Measurements from ENCODE around the gene RAX2. TPM values are rescaled to one million over a fixed set of nuclear protein-coding genes. Genes with fewer than 3 reads are reported as not detected.
A peak's percentile ranks its signal among the peaks of the same experiment; 100 is the strongest.

RAX2 gene
- total and polyA plus RNA-seq, 7 experiments from 2014 or later = not detected

DNA sequence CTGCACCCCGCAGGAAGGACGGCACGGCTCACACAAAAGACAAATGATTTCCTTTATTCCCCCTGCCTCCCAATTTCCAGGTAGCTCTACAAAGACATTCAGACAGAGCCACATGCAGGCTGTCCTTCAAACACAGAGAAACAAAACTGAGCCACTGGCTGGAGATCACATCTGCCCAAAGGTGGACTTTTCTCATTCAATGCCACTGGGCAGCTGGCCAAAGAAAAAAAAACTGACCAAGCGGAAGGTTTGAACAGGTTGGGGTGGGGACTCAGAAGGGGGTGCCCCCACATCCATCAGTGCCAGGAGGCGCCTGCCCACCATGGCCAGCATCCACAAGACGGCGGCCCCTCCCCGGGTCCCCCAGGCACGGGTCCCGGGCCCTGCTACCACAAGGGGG is 32.0 kb upstream of the RAX2 start:
- Mint-ChIP-seq H3K36me3 (peaks cover 0 to 1% (median 0%) of the 10 kb centered on the region in 5 donors), H3K27ac (peak overlapping the region in 2 of 9 donors; percentile 39 to 75)
- POLR2A ChIA-PET = interaction anchor here (1.4 kb wide), 1 partner anchor 41 kb away, joined by 3 read pairs; the partner anchor contains the start of gene MRPL54

DNA sequence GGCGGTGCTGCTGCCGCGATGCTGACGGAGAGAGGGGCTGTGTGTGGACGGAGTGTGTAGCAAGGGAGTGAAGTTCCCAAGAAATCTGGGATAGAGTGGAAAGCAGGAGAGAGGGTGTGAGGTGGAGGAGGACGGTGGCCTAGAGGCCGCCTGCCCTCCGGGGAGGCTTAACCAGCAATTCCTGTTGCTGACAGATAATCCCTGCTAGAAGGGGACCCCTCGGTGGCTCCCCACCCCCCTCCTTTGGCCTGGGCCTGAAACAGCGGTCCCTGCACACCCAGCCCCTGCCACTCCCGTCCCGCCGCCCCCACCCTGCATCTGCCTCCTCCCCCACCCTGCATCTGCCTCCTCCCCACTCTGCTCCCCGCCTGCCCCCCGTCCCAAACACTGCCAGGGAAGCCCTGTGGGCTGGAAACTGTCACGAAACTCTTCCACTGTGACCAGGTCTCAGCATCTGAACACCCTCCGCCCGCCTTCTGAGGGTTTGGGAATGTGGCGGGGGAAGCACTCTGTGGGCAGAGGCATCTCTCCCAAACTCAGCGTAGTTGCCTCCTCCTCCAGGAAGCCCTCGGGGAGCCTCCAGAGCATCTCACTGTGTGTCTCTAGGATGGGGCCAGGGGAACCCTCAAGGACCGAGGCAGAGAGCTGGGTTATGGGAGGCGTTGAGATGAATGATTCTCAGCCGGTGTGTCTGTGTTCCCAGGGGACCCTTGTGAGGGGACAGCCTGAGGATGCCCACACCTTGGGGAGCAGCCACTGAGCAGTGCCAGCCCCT is 31.3 kb upstream of the RAX2 start:
- POLR2A ChIA-PET = interaction anchor here (1.4 kb wide), 1 partner anchor 41 kb away, joined by 3 read pairs; the partner anchor contains the start of gene MRPL54
- Mint-ChIP-seq H3K27ac (peak overlapping the region in 3 of 9 donors; percentile 9 to 58 (median 11)), H3K4me3 (no peak overlapping the region), H3K4me1 (peaks cover 14 to 47% (median 33%) of the 10 kb centered on the region in 7 donors), H3K36me3 (peaks cover 0 to 1% (median 0%) of the 10 kb centered on the region in 5 donors), H3K9me3 (peaks cover 0 to 6% (median 0%) of the 10 kb centered on the region in 11 donors), H3K27me3 (peaks cover 0 to 7% (median 0%) of the 10 kb centered on the region in 5 donors)
- no peaks in the 10 kb centered on the region for H3K36me3 ChIP-seq (ENCODE audit: control insufficient read depth in 2 of 3, insufficient read depth in 3 of 3, low read length in 3 of 3)
- no peak for ATAC-seq
- intact Hi-C loops (cut with micrococcal nuclease) = no loop called here
- H3K9me3 ChIP-seq (ENCODE audit: control insufficient read depth in 2 of 3, low read length in 3 of 3) = no peaks in the 10 kb centered on the region
- no peak for DNase-seq
- no peaks in the 10 kb centered on the region for H3K27me3 ChIP-seq (ENCODE audit: control insufficient read depth in 2 of 2, insufficient read depth in 2 of 2, low read length in 2 of 2)
- no peak overlapping the region for H3K4me3 ChIP-seq (ENCODE audit: low read length)
- peaks cover 12 to 25% of the 10 kb centered on the region in 2 donors for H3K4me1 ChIP-seq (ENCODE audit: control insufficient read depth in 2 of 2, insufficient read depth in 2 of 2, low read length in 2 of 2)
- CTCF ChIA-PET = no interaction called here
- no peak overlapping the region for H3K27ac ChIP-seq (ENCODE audit: low read depth, low read length)

More for the DNA sequence above, 32.0 kb upstream of the RAX2 start:
- Mint-ChIP-seq H3K27me3 (peaks cover 0 to 7% (median 0%) of the 10 kb centered on the region in 5 donors), H3K4me3 (no peak overlapping the region), H3K4me1 (peaks cover 12 to 44% (median 30%) of the 10 kb centered on the region in 7 donors), H3K9me3 (peaks cover 0 to 6% (median 0%) of the 10 kb centered on the region in 11 donors)
- Histone ChIP-seq H3K4me1 (ENCODE audit: control insufficient read depth in 2 of 2, insufficient read depth in 2 of 2, low read length in 2 of 2) (peaks cover 12 to 19% of the 10 kb centered on the region in 2 donors), H3K27me3 (ENCODE audit: control insufficient read depth in 2 of 2, insufficient read depth in 2 of 2, low read length in 2 of 2) (no peaks in the 10 kb centered on the region), H3K4me3 (ENCODE audit: low read length) (no peak overlapping the region), H3K36me3 (ENCODE audit: control insufficient read depth in 2 of 3, insufficient read depth in 3 of 3, low read length in 3 of 3) (no peaks in the 10 kb centered on the region), H3K9me3 (ENCODE audit: control insufficient read depth in 2 of 3, low read length in 3 of 3) (no peaks in the 10 kb centered on the region), H3K27ac (ENCODE audit: low read depth, low read length) (no peak overlapping the region)
- DNase-seq (no peak), ATAC-seq (no peak)
- CTCF ChIA-PET = no interaction called here
- intact Hi-C loops (cut with micrococcal nuclease) = no loop called here

DNA sequence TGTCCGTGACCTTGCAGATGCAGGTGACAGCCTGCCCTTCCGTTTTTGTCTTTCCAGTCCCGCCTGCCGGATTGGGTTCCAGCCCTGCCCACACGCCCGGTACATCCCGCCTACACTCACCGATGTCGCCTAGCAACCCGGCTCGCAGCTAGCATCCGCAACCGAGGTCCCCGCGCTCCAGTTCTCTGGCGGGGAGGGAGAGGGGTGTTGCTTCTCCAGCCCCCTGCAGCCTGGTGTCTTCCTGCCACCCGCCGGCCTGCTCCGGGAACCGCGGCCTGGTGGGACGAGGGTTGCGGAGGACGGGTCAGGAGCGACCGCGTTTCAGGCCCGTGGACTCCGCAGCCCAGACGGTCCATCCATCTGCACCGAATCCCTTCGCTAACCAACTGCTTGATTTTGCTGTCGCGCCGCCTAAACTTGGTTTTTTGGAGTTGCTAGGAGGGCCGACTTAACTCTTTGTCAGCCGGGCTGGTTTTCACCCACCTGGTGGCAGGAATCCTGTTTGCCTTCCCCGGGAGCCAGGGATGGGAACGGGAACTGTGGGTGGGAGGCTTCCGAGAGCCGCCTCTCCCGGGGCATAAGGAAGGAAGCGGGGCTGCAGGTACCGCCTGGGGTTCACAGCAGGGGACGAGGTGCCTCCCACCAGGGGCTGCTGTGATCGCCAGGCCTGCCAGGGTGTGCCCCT is 29.5 kb upstream of the RAX2 start:
- no peaks in the 10 kb centered on the region for H3K27me3 ChIP-seq (ENCODE audit: control insufficient read depth in 2 of 2, insufficient read depth in 2 of 2, low read length in 2 of 2)
- peak overlapping the region; percentile 56 to 77 (median 73) for H3K4me3 Mint-ChIP-seq
- H3K4me1 ChIP-seq (ENCODE audit: control insufficient read depth in 2 of 2, insufficient read depth in 2 of 2, low read length in 2 of 2) = peaks cover 12 to 32% of the 10 kb centered on the region in 2 donors
- intact Hi-C loops (cut with micrococcal nuclease) = loop anchor here in 1 of 2 donors (1.0 kb wide), 1 partner anchor 21 kb away; no protein-coding TSS in a partner anchor
- peaks cover 0 to 3% (median 0%) of the 10 kb centered on the region in 3 experiments for H3K9me3 ChIP-seq (ENCODE audit: control insufficient read depth in 2 of 3, low read length in 3 of 3)
- peak overlapping the region; percentile 34 for H3K4me3 ChIP-seq (ENCODE audit: low read length)
- peaks cover 0 to 7% (median 0%) of the 10 kb centered on the region in 5 donors for H3K27me3 Mint-ChIP-seq
- H3K27ac ChIP-seq (ENCODE audit: low read depth, low read length) = no peak overlapping the region
- CTCF ChIA-PET = no interaction called here
- peaks cover 16 to 51% (median 30%) of the 10 kb centered on the region in 7 donors for H3K4me1 Mint-ChIP-seq
- H3K27ac Mint-ChIP-seq = peak overlapping the region in 4 of 9 donors; percentile 17 to 75 (median 42)
- H3K9me3 Mint-ChIP-seq = peaks cover 0 to 8% (median 5%) of the 10 kb centered on the region in 11 donors
- ATAC-seq = peak; percentile 81
- H3K36me3 Mint-ChIP-seq = peaks cover 0 to 9% (median 4%) of the 10 kb centered on the region in 5 donors
- peak in 8 of 9 donors; percentile 42 to 70 (median 56) for DNase-seq
- H3K36me3 ChIP-seq (ENCODE audit: control insufficient read depth in 2 of 3, insufficient read depth in 3 of 3, low read length in 3 of 3) = no peaks in the 10 kb centered on the region
- POLR2A ChIA-PET = no interaction called here

DNA sequence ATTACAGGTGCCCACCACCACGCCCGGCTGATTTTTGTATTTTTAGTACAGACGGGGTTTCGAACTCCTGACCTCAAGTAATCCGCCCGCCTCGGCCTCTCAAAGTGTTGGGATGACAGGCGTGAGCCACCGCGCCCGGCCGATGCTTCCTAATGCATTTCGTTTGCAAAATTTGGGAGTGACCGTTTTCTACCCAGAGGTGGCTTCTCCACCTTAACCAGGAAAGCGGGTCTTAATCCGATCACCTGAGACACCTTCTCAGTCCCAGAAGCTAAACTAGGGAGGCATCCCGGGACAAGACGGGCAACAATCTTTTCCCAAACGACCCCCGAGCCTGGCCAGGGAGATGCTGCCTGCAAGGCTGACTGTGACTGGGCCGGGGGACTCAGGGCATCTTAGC is 29.0 kb upstream of the RAX2 start:
- Mint-ChIP-seq H3K9me3 (peaks cover 0 to 11% (median 6%) of the 10 kb centered on the region in 11 donors), H3K27me3 (peaks cover 0 to 7% (median 0%) of the 10 kb centered on the region in 5 donors), H3K36me3 (peaks cover 0 to 11% (median 5%) of the 10 kb centered on the region in 5 donors), H3K4me1 (peaks cover 16 to 49% (median 29%) of the 10 kb centered on the region in 7 donors), H3K27ac (peak overlapping the region in 2 of 9 donors; percentile 28 to 75), H3K4me3 (peak overlapping the region in 9 of 10 donors; percentile 56 to 77 (median 73))
- Histone ChIP-seq H3K27ac (ENCODE audit: low read depth, low read length) (no peak overlapping the region), H3K4me3 (ENCODE audit: low read length) (peak overlapping the region; percentile 34), H3K9me3 (ENCODE audit: control insufficient read depth in 2 of 3, low read length in 3 of 3) (peaks cover 0 to 3% (median 0%) of the 10 kb centered on the region in 3 experiments), H3K4me1 (ENCODE audit: control insufficient read depth in 2 of 2, insufficient read depth in 2 of 2, low read length in 2 of 2) (peaks cover 12 to 32% of the 10 kb centered on the region in 2 donors), H3K27me3 (ENCODE audit: control insufficient read depth in 2 of 2, insufficient read depth in 2 of 2, low read length in 2 of 2) (no peaks in the 10 kb centered on the region), H3K36me3 (ENCODE audit: control insufficient read depth in 2 of 3, insufficient read depth in 3 of 3, low read length in 3 of 3) (no peaks in the 10 kb centered on the region)
- POLR2A ChIA-PET = no interaction called here
- intact Hi-C loops (cut with micrococcal nuclease) = loop anchor here in 1 of 2 donors (1.0 kb wide), 1 partner anchor 21 kb away; no protein-coding TSS in a partner anchor
- no peak for DNase-seq
- CTCF ChIA-PET = interaction anchor here (0.8 kb wide), 1 partner anchor 14 kb away, joined by 5 read pairs; no protein-coding TSS in a partner anchor
- no peak for ATAC-seq

DNA sequence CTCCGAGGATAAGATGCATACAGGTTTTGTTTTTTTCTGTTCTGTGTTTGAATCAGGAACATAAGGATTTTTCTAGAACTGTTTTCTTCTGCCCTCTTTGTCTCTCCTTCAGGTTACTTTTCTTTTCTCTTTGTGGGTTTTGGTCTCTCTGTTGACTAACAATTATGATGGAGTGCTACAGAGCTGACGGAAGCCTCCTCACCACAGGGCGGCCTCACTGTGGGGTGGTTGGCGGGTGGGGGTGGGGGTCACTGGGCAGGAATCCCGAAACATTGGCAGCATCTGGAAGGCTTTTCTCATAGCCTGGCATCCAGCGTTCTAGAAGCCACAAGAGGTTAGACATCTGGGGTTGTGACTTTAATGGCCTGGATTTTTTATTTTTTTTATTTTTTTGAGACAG is 26.1 kb upstream of the RAX2 start:
- H3K27me3 ChIP-seq (ENCODE audit: control insufficient read depth in 2 of 2, insufficient read depth in 2 of 2, low read length in 2 of 2) = no peaks in the 10 kb centered on the region
- intact Hi-C loops (cut with micrococcal nuclease) = loop anchor here in 1 of 2 donors (2.0 kb wide), 1 partner anchor 15 kb away; no protein-coding TSS in a partner anchor
- Mint-ChIP-seq H3K27me3 (peaks cover 0 to 7% (median 0%) of the 10 kb centered on the region in 5 donors), H3K27ac (peak overlapping the region; percentile 48 to 84 (median 68)), H3K4me1 (peaks cover 12 to 42% (median 24%) of the 10 kb centered on the region in 7 donors), H3K9me3 (peaks cover 0 to 11% (median 7%) of the 10 kb centered on the region in 11 donors), H3K4me3 (peak overlapping the region; percentile 9 to 77 (median 66)), H3K36me3 (peaks cover 0 to 11% (median 5%) of the 10 kb centered on the region in 5 donors)
- H3K4me1 ChIP-seq (ENCODE audit: control insufficient read depth in 2 of 2, insufficient read depth in 2 of 2, low read length in 2 of 2) = peaks cover 12 to 28% of the 10 kb centered on the region in 2 donors
- ChIA-PET CTCF (interaction anchor here (2.1 kb wide), 1 partner anchor 14 kb away, joined by 6 read pairs; no protein-coding TSS in a partner anchor), POLR2A (interaction anchor here (0.5 to 3.0 kb wide), 4 partner anchors 14 to 35 kb away, joined by 3 to 16 read pairs (median 4); partner anchors contain the start of gene MRPL54)
- H3K4me3 ChIP-seq (ENCODE audit: low read length) = no peak overlapping the region
- no peaks in the 10 kb centered on the region for H3K36me3 ChIP-seq (ENCODE audit: control insufficient read depth in 2 of 3, insufficient read depth in 3 of 3, low read length in 3 of 3)
- DNase-seq = peak in 6 of 9 donors; percentile 30 to 60 (median 45)
- no peak overlapping the region for H3K27ac ChIP-seq (ENCODE audit: low read depth, low read length)
- ATAC-seq = peak; percentile 84
- H3K9me3 ChIP-seq (ENCODE audit: control insufficient read depth in 2 of 3, low read length in 3 of 3) = peaks cover 0 to 3% (median 0%) of the 10 kb centered on the region in 3 experiments

DNA sequence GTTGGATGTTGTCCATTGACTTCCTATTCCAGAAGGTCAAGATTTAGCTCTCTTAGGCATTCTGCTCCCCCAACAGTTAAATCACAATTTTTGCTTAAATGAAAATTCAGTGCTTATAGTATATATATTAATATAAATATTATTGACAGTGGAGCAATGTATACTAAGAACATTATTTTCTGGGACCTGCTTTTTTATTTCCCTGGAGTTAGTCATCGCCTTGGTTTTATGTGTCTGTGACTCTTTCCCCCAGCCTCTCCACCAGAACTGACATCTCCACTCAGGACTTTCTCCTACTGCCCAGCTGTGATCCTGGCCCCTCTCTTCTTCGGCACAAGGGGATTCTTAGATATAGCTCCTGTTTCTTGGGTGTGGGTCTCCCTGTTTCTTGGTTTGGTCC is 24.3 kb upstream of the RAX2 start:
- peaks cover 0 to 11% (median 5%) of the 10 kb centered on the region in 5 donors for H3K36me3 Mint-ChIP-seq
- no peak for ATAC-seq
- peaks cover 0 to 3% (median 0%) of the 10 kb centered on the region in 3 experiments for H3K9me3 ChIP-seq (ENCODE audit: control insufficient read depth in 2 of 3, low read length in 3 of 3)

More for the DNA sequence above, 24.3 kb upstream of the RAX2 start:
- intact Hi-C loops (cut with micrococcal nuclease) = no loop called here
- H3K9me3 Mint-ChIP-seq = peaks cover 0 to 14% (median 8%) of the 10 kb centered on the region in 11 donors
- peak overlapping the region in 2 of 9 donors; percentile 35 to 49 for H3K27ac Mint-ChIP-seq
- H3K4me3 Mint-ChIP-seq = no peak overlapping the region
- no peak overlapping the region for H3K27ac ChIP-seq (ENCODE audit: low read depth, low read length)
- no peaks in the 10 kb centered on the region for H3K36me3 ChIP-seq (ENCODE audit: control insufficient read depth in 2 of 3, insufficient read depth in 3 of 3, low read length in 3 of 3)
- H3K4me1 ChIP-seq (ENCODE audit: control insufficient read depth in 2 of 2, insufficient read depth in 2 of 2, low read length in 2 of 2) = peaks cover 6 to 22% of the 10 kb centered on the region in 2 donors
- H3K27me3 ChIP-seq (ENCODE audit: control insufficient read depth in 2 of 2, insufficient read depth in 2 of 2, low read length in 2 of 2) = no peaks in the 10 kb centered on the region
- peaks cover 0 to 5% (median 0%) of the 10 kb centered on the region in 5 donors for H3K27me3 Mint-ChIP-seq
- no peak for DNase-seq
- peaks cover 12 to 28% (median 20%) of the 10 kb centered on the region in 7 donors for H3K4me1 Mint-ChIP-seq
- H3K4me3 ChIP-seq (ENCODE audit: low read length) = no peak overlapping the region
- POLR2A ChIA-PET = interaction anchor here (0.6 to 1.2 kb wide), 3 partner anchors 21 to 986 kb away, joined by 3 to 4 read pairs (median 3); no protein-coding TSS in a partner anchor
- CTCF ChIA-PET = interaction anchor here (0.6 to 1.3 kb wide), 4 partner anchors 26 to 251 kb away, joined by 3 read pairs; partner anchors contain the start of gene MRPL54

Data from naive thymus-derived CD4-positive, alpha-beta T cell (primary cell).